ENCODE measurements around the gene ABI2.

DNA sequence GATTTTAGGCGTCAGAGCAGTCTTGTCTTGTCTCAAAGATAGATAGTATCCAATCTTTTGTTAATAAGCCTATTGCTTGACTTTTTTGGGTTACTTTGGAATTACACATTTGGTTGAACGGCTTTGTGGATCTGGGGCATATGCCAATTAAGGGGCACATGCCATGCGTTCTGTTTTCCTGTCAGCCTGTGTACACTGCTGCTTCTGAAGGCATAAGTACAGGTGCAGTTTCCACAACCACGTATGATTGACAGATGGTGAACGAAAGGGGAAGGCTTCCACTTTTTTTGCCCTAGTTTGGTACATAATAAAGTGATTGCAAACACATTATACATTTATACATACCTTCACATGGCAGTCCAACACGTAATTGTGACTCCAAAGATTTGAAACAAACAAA, 104.6 kb downstream of the ABI2 start:
- TF ChIP-seq, protein P1, sequence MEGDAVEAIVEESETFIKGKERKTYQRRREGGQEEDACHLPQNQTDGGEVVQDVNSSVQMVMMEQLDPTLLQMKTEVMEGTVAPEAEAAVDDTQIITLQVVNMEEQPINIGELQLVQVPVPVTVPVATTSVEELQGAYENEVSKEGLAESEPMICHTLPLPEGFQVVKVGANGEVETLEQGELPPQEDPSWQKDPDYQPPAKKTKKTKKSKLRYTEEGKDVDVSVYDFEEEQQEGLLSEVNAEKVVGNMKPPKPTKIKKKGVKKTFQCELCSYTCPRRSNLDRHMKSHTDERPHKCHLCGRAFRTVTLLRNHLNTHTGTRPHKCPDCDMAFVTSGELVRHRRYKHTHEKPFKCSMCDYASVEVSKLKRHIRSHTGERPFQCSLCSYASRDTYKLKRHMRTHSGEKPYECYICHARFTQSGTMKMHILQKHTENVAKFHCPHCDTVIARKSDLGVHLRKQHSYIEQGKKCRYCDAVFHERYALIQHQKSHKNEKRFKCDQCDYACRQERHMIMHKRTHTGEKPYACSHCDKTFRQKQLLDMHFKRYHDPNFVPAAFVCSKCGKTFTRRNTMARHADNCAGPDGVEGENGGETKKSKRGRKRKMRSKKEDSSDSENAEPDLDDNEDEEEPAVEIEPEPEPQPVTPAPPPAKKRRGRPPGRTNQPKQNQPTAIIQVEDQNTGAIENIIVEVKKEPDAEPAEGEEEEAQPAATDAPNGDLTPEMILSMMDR (IDR thresholded peaks at IDR 0.05; ENCODE audit: insufficient read depth, low read length, poor library complexity, severe bottlenecking): no peak
- TF ChIP-seq EZH2phosphoT487 (conservative IDR thresholded peaks at IDR 0.05; ENCODE audit: low read length): no peak

Measured in SU-DHL-6 (cell line).